ENCODE data around the gene EFCAB6. TPM values are rescaled to one million over a fixed set of nuclear protein-coding genes. Genes with fewer than 3 reads are reported as not detected.

The EFCAB6 gene
- total and polyA plus RNA-seq, 2 of the 13 experiments (the other 11 are each of a cell fraction or from before 2014, with no cell fraction given): not detected

- no peaks in the 10 kb centered on the region for H3K4me1 ChIP-seq (ENCODE audit: insufficient read depth, low read length)
- H3K9me3 ChIP-seq (ENCODE audit: low read length): peaks cover 11% of the 10 kb centered on the region; the same call in 1 of the 2 replicates
- ATAC-seq: no peak
- H3K4me3 ChIP-seq (replicated peaks in 1 of 3; ENCODE audit: insufficient read depth in 1 of 3, low read depth in 2 of 3, low read length in 3 of 3): no peak overlapping the region
- DNase-seq (ENCODE audit: low spot score): no peak
- H3K4me2 ChIP-seq (ENCODE audit: low read depth, low read length): no peak overlapping the region
- 2% methylated on average over 9 of the region's 11 CpGs for WGBS (ENCODE audit: low lambda C conversion rate)
- intact Hi-C loops (cut with micrococcal nuclease; ENCODE audit: unreplicated experiment): no loop called here
- no peaks in the 10 kb centered on the region for H3K79me2 ChIP-seq (ENCODE audit: insufficient read depth, low read length)
- CTCF ChIA-PET (ENCODE audit: low intra/inter-chr PET ratio, low total read pairs): no interaction called here
- no peak overlapping the region for H2AFZ ChIP-seq (ENCODE audit: low read length)
- in situ Hi-C loops (cut with HindIII; ENCODE audit: extremely low pct_ligation_motif_present, low pct_unique_long_range_greater_than_20kb): no loop called here
- no TSS peak for BruUV-seq (replicated peaks)
- H3K27me3 ChIP-seq (ENCODE audit: control insufficient read depth in 1 of 2, insufficient read depth in 2 of 2, low read length in 2 of 2): peaks cover 1 to 43% of the 10 kb centered on the region in 2 experiments; a peak in 4 of 5 replicates
- no peaks in the 10 kb centered on the region for H4K20me1 ChIP-seq (ENCODE audit: insufficient read depth, low read length)
- H3K27ac ChIP-seq (ENCODE audit: extremely low read length, insufficient read depth, low read length): no peak overlapping the region
- no peaks in the 10 kb centered on the region for H3K36me3 ChIP-seq (replicated peaks in 1 of 2; ENCODE audit: control insufficient read depth in 1 of 2, insufficient read depth in 2 of 2, low read length in 2 of 2)
- POLR2A ChIA-PET: no interaction called here
- no peak for TF ChIP-seq KIAA2018 (CRISPR knock-in tag; IDR thresholded peaks at IDR 0.05; ENCODE audit: borderline replicate concordance)
- TF ChIP-seq GLMP (CRISPR knock-in tag; IDR thresholded peaks at IDR 0.05; ENCODE audit: borderline replicate concordance): no peak
- no peak for TF ChIP-seq NR2F6 (IDR thresholded peaks at IDR 0.05)
- no peak for TF ChIP-seq NR2F6 (CRISPR knock-in tag; IDR thresholded peaks at IDR 0.05)
- TF ChIP-seq ZNF441 (CRISPR knock-in tag; IDR thresholded peaks at IDR 0.05; ENCODE audit: borderline replicate concordance): no peak
- no peak for TF ChIP-seq PAX8 (CRISPR knock-in tag; IDR thresholded peaks at IDR 0.05; ENCODE audit: borderline replicate concordance)
- no peak for TF ChIP-seq SRY (CRISPR knock-in tag; IDR thresholded peaks at IDR 0.05)
- no peak for TF ChIP-seq ZNF275 (CRISPR knock-in tag; IDR thresholded peaks at IDR 0.05; ENCODE audit: borderline replicate concordance)
- no peak for TF ChIP-seq THAP8 (CRISPR knock-in tag; IDR thresholded peaks at IDR 0.05; ENCODE audit: borderline replicate concordance)
- no peak for TF ChIP-seq ZBTB33 (CRISPR knock-in tag; IDR thresholded peaks at IDR 0.05)
- no peak for TF ChIP-seq PRMT3 (CRISPR knock-in tag; IDR thresholded peaks at IDR 0.05; ENCODE audit: borderline replicate concordance, low read depth)
- no peak for FAIRE-seq
- H3K9ac ChIP-seq (ENCODE audit: insufficient read depth, low read depth, low read length): no peak overlapping the region
Measured at GRCh38 chr22:43739851-43740379, 72.2 kb downstream of the EFCAB6 start.

All from HepG2 (cell line).